K562 (cell line): ENCODE data around the gene GPER1.

ENCODE experiments used
- CBX2 ChIP-seq: fragments of 200-600 bp; sonication (generic); IDR thresholded peaks from one replicate; pipeline ENCODE4 v1.6.1; 2012; ENCODE audit warnings: mild to moderate bottlenecking, low read length, inconsistent platforms; ENCODE audit not compliant: insufficient read depth, poor library complexity, severe bottlenecking
- KLF13 ChIP-seq: fragments of 450-650 bp; IDR thresholded peaks from 2 replicates; pipeline ENCODE4 v1.6.1; 2016; ENCODE audit warnings: missing genetic modification characterization, low read depth, mild to moderate bottlenecking, missing compliant biosample characterization, moderate library complexity, borderline replicate concordance
- MAFK ChIP-seq: IDR thresholded peaks from 2 replicates; pipeline ENCODE4 v1.6.1; 2011; ENCODE audit warnings: low read length, improper control_type of control experiment
- NFE2L1 ChIP-seq: fragments of 450-650 bp; IDR thresholded peaks from 2 replicates; pipeline ENCODE4 v1.6.1; 2016; ENCODE audit warnings: missing genetic modification characterization, low read depth, mild to moderate bottlenecking, missing compliant biosample characterization, moderate library complexity, borderline replicate concordance
- PHF8 ChIP-seq: fragments of 200-600 bp; sonication (generic); IDR thresholded peaks from 2 replicates; pipeline ENCODE4 v1.6.1; 2012; ENCODE audit warnings: mixed run types, mild to moderate bottlenecking, inconsistent platforms, low read length, moderate library complexity, borderline replicate concordance
- POLR2A ChIP-seq: fragments of 450-650 bp; conservative IDR thresholded peaks from 2 replicates; pipeline ENCODE4 v1.6.1; 2016
- ZBTB49 ChIP-seq: sonication (generic); formaldehyde crosslinking; IDR thresholded peaks from 2 replicates; pipeline ENCODE4 v1.8.0; 2022; ENCODE audit warnings: missing genetic modification reagents, mild to moderate bottlenecking, borderline replicate concordance
- ZNF77 ChIP-seq: fragments of 250-450 bp; sonication (Bioruptor Pico); IDR thresholded peaks from 2 replicates; pipeline ENCODE4 v1.5.0; 2020
- TF ChIP-seq, protein P1 (sequence below): fragments of 450-650 bp; IDR thresholded peaks from 2 replicates; pipeline ENCODE4 v1.6.1; 2018; ENCODE audit not compliant: partially characterized antibody
- TF ChIP-seq, protein P2 (sequence below): sonication (generic); formaldehyde crosslinking; IDR thresholded peaks from 2 replicates; pipeline ENCODE4 v1.8.1; 2023; ENCODE audit warnings: missing genetic modification reagents, mild to moderate bottlenecking, borderline replicate concordance
- TF ChIP-seq, protein P3 (sequence below), 3 experiments: IDR thresholded peaks in 2 of 3; conservative IDR thresholded peaks in 1 of 3; 2 replicates each; pipeline ENCODE4 v1.5.1; 2011 to 2012; ENCODE audit warnings: low read length in 3 of 3, mild to moderate bottlenecking in 3 of 3, control low read depth in 2 of 3, improper control_type of control experiment in 1 of 3, inconsistent platforms in 1 of 3, low read depth in 1 of 3, mixed read lengths in 1 of 3, moderate library complexity in 1 of 3; ENCODE audit not compliant: insufficient read depth in 2 of 3

- TF ChIP-seq POLR2A, result no peak
- TF ChIP-seq, protein P1, sequence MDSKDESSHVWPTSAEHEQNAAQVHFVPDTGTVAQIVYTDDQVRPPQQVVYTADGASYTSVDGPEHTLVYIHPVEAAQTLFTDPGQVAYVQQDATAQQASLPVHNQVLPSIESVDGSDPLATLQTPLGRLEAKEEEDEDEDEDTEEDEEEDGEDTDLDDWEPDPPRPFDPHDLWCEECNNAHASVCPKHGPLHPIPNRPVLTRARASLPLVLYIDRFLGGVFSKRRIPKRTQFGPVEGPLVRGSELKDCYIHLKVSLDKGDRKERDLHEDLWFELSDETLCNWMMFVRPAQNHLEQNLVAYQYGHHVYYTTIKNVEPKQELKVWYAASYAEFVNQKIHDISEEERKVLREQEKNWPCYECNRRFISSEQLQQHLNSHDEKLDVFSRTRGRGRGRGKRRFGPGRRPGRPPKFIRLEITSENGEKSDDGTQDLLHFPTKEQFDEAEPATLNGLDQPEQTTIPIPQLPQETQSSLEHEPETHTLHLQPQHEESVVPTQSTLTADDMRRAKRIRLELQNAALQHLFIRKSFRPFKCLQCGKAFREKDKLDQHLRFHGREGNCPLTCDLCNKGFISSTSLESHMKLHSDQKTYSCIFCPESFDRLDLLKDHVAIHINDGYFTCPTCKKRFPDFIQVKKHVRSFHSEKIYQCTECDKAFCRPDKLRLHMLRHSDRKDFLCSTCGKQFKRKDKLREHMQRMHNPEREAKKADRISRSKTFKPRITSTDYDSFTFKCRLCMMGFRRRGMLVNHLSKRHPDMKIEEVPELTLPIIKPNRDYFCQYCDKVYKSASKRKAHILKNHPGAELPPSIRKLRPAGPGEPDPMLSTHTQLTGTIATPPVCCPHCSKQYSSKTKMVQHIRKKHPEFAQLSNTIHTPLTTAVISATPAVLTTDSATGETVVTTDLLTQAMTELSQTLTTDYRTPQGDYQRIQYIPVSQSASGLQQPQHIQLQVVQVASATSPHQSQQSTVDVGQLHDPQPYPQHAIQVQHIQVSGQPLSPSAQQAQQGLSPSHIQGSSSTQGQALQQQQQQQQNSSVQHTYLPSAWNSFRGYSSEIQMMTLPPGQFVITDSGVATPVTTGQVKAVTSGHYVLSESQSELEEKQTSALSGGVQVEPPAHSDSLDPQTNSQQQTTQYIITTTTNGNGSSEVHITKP, result no peak
- TF ChIP-seq, protein P2, sequence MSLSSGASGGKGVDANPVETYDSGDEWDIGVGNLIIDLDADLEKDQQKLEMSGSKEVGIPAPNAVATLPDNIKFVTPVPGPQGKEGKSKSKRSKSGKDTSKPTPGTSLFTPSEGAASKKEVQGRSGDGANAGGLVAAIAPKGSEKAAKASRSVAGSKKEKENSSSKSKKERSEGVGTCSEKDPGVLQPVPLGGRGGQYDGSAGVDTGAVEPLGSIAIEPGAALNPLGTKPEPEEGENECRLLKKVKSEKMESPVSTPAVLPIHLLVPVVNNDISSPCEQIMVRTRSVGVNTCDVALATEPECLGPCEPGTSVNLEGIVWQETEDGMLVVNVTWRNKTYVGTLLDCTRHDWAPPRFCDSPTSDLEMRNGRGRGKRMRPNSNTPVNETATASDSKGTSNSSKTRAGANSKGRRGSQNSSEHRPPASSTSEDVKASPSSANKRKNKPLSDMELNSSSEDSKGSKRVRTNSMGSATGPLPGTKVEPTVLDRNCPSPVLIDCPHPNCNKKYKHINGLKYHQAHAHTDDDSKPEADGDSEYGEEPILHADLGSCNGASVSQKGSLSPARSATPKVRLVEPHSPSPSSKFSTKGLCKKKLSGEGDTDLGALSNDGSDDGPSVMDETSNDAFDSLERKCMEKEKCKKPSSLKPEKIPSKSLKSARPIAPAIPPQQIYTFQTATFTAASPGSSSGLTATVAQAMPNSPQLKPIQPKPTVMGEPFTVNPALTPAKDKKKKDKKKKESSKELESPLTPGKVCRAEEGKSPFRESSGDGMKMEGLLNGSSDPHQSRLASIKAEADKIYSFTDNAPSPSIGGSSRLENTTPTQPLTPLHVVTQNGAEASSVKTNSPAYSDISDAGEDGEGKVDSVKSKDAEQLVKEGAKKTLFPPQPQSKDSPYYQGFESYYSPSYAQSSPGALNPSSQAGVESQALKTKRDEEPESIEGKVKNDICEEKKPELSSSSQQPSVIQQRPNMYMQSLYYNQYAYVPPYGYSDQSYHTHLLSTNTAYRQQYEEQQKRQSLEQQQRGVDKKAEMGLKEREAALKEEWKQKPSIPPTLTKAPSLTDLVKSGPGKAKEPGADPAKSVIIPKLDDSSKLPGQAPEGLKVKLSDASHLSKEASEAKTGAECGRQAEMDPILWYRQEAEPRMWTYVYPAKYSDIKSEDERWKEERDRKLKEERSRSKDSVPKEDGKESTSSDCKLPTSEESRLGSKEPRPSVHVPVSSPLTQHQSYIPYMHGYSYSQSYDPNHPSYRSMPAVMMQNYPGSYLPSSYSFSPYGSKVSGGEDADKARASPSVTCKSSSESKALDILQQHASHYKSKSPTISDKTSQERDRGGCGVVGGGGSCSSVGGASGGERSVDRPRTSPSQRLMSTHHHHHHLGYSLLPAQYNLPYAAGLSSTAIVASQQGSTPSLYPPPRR (CRISPR knock-in tag), result no peak
- TF ChIP-seq MAFK, result no peak
- no peak for TF ChIP-seq ZBTB49 (CRISPR knock-in tag)
- no peak for TF ChIP-seq PHF8
- no peak for TF ChIP-seq NFE2L1 (tag)
- TF ChIP-seq, protein P3, sequence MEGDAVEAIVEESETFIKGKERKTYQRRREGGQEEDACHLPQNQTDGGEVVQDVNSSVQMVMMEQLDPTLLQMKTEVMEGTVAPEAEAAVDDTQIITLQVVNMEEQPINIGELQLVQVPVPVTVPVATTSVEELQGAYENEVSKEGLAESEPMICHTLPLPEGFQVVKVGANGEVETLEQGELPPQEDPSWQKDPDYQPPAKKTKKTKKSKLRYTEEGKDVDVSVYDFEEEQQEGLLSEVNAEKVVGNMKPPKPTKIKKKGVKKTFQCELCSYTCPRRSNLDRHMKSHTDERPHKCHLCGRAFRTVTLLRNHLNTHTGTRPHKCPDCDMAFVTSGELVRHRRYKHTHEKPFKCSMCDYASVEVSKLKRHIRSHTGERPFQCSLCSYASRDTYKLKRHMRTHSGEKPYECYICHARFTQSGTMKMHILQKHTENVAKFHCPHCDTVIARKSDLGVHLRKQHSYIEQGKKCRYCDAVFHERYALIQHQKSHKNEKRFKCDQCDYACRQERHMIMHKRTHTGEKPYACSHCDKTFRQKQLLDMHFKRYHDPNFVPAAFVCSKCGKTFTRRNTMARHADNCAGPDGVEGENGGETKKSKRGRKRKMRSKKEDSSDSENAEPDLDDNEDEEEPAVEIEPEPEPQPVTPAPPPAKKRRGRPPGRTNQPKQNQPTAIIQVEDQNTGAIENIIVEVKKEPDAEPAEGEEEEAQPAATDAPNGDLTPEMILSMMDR (IDR thresholded peaks at IDR 0.05 in 2 of 3, conservative IDR thresholded peaks at IDR 0.05 in 1 of 3; ENCODE audit: insufficient read depth in 2 of 3, low read depth in 1 of 3, low read length in 3 of 3), result peak in 2 of 3 experiments; percentile 8 to 11; a peak in 1 of 6 replicates
- no peak for TF ChIP-seq KLF13
- TF ChIP-seq CBX2, result no peak
- no peak for TF ChIP-seq ZNF77 (CRISPR knock-in tag)
These were observed 33.0 kb upstream of the GPER1 start for GRCh38 chr7:1054861-1055450.
